ENCODE data around the gene CEP128.

DNA sequence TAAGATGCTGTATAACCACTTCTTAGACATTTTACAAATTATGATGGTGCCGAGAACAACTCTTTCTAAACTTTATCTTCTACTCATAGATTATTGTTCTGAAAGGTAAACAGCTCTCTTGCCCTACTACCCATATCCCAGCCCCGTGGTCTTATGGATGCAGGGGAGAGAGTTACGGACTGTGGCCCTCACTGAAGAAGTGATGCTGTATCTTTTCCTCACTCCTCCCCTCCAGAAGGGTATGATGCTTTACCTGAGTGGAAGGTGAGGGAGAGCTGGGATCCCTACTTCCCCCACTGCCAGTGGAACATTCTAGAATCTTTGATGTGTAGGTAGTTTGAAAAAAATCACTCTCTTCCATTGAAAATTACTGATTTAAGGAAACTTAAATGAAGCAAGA lies 17.4 kb upstream of the CEP128 start:
- TF ChIP-seq POLR2A (IDR thresholded peaks at IDR 0.05), result no peak
- TF ChIP-seq, protein P1, sequence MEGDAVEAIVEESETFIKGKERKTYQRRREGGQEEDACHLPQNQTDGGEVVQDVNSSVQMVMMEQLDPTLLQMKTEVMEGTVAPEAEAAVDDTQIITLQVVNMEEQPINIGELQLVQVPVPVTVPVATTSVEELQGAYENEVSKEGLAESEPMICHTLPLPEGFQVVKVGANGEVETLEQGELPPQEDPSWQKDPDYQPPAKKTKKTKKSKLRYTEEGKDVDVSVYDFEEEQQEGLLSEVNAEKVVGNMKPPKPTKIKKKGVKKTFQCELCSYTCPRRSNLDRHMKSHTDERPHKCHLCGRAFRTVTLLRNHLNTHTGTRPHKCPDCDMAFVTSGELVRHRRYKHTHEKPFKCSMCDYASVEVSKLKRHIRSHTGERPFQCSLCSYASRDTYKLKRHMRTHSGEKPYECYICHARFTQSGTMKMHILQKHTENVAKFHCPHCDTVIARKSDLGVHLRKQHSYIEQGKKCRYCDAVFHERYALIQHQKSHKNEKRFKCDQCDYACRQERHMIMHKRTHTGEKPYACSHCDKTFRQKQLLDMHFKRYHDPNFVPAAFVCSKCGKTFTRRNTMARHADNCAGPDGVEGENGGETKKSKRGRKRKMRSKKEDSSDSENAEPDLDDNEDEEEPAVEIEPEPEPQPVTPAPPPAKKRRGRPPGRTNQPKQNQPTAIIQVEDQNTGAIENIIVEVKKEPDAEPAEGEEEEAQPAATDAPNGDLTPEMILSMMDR (IDR thresholded peaks at IDR 0.05), result no peak

All from thyroid gland (tissue), 4 donors.